SKM-1 (cell line): ENCODE measurements around the gene NTSR1.
A peak's percentile ranks its signal among the peaks of the same experiment; 100 is the strongest.

Source experiments
- DNase-seq: peaks from one replicate; lab custom pipeline; 2025; ENCODE audit not compliant: unreplicated experiment; lab: John Stamatoyannopoulos, UW

The NTSR1 gene

DNA sequence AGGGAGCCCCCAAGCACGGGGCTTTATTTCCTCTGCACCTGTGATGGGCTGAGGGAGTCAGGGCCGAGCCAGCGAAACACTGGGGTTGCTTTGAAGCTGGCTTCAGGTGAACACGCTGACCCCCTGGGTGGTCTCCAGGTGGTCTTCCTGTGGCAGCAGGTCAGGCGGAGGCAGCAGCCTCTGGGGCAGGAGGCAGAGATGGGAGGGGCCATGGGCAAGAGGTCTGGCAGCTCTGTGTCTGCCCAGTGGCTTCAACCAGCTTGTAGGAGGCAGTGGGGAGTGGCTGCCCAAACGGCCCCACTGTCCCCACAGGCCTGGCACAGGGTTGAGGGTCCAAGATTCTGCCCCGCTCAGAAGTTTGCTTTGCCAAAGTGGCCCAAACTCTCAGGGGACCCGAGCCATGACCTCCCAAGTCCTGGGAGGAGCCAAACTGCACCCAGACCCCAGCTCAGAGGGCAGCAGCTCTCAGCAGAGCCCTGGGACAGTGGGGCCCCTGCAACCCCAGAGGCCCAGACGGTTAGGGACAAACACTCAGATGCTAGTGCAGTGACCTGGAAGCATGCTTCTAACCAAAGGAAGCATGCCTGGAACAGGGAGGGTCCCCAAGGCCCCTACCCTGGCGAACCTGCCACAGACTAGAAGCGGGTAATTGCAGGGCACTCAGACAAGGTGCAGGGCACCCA lies 15.3 kb downstream of the NTSR1 start:
- no peak for DNase-seq

DNA sequence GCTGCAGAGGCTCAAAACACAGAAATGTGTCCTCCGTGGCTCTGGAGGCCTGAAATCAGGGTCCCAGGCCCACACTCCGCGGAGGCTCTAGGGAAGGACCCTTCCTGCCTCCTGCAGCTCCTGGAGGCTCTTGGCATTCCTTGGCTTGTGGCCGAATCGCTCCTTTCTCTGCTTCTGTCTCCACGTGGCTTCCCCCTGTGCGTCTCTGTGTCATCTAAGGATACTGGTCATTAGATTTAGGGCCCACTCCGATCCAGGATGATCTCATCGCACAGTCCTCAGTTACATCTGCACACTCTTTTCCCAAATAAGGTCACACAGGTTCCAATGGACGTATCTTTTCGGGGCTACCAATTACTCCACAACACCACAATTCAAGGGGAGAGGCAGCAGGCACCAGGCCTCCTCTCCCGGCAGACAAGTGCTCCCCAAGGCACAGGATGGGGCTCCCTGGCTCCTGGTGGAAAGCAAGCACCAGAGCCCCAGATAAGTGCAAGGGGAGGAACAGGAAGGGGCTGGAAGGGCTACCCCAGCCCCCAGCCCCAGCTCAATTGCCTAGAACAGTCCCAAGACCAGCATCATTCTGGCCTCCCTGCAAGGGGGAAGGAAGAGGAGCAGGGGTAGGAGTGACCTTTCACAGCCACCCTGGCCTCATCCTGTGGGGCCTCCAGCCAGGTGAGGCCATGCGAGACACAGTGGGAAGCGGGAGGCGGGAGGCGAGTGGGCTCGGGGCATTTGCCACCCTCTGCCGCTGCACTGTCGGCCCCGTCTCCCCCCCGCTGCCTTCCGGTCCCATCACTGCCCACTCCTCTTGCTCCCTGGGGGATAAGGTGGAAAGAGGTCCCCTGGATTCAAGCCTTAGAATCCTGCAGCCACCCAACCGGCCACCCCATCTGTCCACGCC lies 16.3 kb downstream of the NTSR1 start:
- DNase-seq: no peak

DNA sequence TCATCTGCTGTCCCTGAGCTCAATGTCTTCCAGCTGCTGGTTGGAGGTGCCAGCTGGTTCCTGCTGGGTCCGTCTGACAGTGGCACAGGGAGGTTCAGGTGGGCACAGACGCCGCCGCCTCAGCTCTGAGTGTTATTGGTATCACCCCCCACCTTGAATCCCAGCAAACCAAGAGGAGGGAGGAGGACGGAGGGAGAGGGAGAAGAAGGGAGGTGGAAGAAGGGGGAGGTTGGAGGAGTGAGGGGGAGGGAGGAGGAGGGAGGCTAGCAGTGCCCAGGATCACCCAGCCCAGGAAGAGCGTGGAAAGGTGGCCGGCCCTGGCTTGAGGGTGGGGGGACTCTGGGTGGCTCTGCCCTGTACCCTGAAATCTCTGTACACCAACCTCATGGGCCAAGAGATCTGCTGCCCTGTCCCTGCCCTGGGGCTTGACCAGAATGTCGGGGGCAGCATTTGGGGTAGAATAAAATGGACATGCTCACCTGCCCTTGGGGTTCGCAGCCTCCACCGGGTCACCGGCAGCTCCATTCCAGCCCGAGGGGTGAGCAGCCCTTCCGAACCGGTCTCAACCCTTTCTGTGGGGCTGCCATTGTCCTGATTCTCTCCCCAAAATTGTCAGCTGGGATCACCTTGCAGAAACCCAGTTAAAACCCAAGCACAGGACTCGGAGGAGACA lies 17.1 kb downstream of the NTSR1 start:
- no peak for DNase-seq

DNA sequence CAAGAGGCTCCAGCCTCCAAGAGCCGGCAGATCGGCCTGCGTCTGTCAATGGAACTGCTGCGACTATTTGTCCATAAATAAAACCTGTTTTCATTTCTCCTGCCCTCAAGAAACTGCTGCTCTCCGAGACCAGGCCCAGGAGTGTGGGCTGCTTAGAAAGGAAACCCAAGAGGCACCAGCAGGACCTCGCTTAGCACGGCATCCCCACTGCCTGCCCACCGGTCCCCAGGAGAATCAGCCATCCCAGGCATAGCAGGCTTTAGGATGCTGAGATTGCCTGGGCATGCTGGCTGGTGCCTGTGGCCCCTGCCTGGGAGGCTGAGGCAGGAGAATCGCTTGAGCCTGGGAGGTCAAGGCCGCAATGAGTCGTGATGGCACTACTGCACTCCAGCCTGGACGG lies 17.6 kb downstream of the NTSR1 start:
- no peak for DNase-seq

DNA sequence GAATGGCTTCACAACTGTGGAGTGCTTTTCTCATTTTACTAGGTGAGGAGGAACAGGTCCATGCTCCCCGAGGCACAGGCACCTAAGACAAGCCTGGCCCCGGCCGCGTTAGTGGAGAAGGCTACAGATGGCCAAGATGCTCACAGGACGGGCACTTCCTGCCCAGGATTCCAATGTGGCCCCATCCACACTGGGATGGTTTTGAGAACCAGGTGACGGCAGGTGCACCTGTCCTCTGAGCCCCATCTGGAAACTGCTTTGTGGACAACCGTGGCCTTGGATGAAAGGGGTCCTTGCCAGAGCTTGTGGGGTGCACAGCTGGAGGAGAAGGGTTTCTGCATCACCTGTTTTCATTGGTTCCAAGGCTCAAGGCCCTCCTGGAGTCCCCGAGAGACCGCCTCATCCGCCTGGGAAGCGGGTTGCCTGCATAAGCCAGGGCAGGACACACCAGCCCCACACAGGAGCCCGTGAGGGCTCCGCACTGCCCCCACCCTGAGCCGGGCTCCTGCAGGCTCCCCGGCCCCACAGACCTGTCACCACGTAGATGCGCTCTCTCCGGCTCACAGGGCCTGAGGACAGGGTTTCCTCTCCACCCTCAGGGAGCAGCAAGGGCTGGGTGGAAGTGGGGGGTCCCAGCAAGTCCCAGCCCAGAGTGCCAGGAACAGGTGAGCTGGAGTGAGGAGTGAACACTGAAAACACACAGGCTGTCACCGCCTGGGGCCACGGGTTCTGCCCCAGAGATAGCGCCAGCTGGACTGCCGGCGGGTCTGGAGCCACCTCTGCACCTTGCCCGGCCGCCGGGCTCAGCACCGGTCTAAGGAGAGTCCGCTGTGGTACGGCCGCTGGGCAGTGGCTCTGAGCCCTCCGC lies 18.3 kb downstream of the NTSR1 start:
- DNase-seq: no peak

DNA sequence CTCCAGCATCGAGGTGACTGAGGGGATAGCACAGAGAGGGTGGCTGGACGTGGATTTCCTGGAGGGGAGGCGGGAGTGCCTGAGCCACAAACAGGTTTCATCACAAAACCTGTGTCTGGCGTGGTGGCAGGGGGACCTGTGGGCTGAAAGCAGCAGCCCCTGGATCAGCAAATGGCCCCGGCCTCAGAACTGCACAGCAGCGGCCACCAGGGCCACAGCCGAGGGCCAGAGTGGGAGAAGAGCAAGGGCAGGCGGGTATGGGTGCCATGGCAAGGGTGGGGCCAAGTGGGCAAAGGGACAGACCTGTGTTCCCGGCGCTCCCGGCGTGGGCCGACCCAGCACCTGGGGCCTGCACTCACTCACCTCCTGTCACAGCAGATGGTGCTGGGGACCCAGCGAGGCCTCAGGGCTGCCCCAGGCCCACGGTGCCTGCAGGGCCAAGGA lies 19.0 kb downstream of the NTSR1 start:
- DNase-seq: no peak

DNA sequence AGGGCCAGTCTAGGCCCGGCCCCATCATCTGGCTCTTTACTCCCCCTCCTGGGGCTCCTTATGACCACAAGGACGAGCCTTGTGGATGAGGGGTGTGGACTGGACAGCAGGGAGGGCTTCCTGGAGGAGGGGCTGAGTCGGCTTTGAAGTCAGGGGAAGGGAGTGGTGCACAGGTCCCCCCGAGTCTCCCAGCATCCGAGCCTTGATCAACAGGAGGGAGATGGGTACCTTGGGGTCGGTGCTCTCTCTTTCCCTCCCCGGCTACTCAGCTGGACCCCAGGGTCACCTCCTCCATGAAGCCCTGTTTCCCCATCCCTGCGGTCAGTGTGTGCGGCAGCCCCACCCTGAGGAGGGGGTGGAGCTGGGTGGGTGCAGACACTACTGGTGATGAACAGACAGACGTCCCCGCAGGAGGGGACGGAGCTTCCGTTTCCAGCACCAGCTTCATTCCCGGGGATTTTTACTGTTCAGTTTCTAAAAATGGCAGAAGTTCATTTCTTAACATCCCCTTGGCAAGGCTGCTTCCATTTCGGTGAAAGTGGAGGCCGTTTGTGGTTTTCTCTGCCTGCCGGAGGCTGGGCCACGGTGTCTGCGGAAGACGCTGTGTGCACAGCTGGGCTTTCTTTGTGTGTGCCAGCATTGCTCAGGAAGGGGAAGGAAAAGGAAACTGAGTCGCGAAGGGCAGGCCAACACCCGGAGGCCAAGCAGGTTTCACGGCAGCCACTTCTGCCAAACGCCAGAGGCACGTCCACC lies 19.6 kb downstream of the NTSR1 start:
- DNase-seq: peak; percentile 84

DNA sequence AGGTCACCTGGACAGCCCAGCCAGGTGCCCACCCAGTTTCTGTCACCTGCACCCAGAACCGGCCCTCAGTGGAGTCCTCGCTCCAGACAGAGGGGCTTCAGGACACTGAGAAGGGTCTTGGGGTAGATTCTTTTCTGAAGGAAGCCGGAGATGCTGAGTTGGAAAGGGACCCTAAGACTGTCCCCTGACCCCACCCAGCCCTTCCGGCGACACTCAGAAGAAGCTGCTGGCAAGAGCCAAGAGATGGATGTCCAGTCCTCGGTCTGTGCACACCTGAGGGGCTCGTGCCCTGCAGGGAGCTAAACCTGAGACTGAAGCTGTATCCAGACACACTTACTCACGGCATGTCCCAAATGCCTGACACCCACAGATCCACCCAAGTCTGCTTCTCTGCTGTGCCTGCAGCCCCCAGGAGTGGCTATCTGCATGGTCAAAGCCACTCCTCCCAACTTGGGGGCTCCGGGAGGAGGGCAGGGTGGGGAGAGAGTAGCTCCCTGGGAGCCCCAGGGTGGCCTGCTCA lies 20.2 kb downstream of the NTSR1 start:
- DNase-seq: no peak

DNA sequence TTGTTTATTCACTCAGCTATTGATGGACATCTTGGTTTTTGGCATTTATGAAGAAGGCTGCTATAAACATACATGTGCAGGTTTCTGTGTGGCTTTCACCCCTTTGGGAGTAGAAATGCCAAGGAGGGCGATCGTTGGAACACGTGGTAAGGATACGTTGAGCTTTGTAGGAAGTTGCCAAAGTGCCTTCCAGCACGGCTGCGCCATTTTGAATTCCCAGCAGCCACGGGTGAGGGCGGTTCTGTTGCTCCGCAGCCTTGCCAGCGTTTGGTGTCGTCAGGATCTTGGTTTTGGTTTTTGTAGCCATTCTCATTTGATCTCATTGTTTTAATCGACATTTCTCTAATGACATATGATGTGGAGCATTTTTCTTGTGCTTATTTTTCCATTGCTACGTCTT lies 21.8 kb downstream of the NTSR1 start:
- DNase-seq: no peak

DNA sequence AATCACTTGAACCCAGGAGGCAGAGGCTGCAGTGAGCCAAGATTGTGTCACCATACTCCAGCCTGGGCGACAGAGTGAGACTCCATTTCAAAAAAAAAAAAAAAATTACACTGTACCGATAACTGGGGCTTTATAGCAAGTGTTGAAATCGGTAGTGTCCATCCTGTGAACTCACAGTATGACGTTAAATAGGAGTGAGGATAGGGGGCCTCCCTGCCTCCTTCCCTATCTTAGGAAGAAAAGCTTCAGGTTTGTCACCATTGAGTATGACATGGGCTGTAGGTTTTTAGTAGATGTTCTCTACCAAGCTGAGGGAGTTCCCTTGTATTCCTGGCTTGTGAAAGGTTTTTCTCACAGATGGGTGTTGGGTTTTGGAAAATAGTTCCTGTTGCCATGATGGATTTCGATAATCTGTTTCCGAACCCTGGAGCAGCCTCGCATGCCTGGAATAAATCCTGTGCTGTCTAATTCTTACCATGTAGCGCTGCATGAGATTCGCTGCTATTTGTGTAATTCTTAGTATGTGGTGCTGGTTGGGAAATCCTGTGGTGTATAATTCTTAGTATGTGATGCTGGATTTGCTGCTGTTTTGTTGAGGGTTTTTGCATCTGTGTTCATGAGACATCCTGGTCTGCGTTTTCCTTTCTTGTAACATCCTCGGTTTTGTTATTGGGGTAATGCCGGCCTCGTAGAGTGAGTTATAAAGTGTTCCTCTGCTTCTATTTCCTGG lies 23.6 kb downstream of the NTSR1 start:
- DNase-seq: no peak

DNA sequence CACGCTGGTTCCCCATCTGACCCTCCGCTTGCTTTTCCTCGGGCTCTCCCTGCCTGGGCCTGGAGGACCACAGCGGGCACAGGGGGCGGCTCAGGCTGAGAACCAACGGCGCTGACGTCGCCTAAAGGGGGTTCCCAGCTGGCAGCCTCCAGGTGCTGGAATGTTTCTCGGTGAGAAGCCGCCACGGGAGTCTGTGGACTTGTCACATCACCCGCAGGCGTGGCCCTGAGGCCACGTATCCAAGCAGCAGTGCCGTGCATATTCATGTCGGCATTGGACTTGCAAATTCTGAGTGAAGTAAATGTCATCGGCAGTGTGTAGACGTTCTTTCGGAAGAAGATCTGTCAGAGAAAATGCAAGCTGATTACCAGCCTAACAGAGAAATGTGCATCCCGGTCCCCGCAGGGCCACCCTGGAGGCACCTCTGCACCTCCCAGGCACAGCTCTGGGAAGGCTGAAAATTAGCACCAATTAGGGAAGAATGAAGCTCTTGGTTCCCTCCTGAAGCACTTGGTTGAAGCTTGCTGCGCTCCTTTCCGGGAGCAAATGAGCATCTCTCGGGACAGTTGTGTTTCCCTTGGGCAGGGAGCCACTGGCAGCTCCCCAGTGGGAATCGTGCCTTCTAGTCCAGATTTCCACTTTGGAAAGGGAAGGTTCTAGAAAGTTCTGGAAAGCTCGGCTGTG lies 24.3 kb downstream of the NTSR1 start:
- DNase-seq: no peak

DNA sequence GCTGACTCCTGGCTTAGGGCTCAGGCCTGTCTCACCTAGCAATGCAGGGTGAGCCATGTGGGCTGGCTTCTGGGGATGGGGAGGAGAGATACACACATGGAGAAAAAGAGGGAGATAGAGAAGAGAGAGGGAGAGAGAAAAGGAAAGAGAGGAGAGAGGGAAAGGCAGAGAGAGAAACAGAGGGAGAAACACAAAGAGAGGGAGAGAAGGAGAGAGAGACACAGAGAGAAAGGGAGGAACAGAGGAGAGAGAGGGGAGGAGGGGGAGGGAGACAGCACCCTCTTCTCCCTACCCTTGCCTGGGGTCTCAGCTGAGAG lies 24.8 kb downstream of the NTSR1 start:
- DNase-seq: no peak

DNA sequence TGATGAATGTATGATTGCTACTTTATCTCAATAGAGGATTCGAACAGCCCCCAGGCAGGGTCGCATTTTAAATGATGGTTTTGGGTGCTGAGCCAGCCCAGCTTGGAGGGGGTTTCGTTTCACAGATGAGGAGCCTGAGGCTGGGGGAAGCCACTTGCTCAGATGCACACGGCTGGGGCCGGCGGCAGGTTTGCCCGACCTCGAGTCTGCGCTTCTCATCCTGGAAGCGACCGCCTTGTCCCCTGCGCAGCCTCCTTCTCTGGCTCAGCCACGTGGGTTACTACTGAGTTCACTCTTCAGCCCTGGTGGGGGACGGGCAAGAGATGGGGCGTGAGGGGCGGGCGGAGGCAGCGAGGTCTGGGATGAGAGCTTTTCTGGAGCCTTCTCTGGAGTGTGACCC lies 25.3 kb downstream of the NTSR1 start:
- no peak for DNase-seq

DNA sequence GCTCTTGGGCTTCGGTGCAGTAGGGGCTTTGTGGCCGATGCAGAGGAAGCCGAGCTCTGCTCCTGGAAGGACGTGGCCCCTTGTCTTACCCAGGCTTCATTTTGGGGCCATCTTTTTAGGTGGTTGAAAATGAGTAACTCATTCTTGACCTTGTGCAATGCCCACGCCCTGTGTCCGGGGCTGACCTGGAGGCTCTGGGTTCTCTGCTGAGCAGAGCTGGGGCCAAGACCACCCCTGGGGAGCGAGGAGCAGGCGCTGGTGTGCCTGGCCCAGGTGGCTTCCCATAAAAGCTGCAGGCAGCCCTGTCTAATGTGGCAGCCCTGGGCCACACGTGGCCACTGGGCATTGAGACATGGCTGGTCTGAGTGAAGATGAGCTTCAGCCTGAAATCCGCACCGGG lies 25.7 kb downstream of the NTSR1 start:
- DNase-seq: no peak

DNA sequence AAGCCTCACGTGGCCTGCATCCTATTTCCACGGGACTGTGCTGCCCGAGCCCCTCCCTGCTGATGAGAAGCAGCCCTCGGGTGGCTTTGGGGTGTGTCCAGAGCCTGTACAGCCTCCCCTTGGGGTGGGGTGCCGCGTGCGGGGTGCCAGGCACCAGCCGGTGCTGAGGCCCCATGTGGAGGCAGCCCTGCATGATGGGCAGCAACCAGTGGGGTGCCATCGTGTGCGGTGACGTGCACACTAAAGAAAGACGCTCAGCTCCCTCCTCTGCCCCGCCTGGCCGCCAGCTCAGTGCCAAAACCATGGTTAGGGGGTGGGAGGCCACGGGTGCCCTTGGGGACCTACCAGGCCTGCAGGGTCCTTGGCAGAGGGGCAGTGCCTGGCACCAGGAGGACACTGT lies 26.2 kb downstream of the NTSR1 start:
- no peak for DNase-seq

DNA sequence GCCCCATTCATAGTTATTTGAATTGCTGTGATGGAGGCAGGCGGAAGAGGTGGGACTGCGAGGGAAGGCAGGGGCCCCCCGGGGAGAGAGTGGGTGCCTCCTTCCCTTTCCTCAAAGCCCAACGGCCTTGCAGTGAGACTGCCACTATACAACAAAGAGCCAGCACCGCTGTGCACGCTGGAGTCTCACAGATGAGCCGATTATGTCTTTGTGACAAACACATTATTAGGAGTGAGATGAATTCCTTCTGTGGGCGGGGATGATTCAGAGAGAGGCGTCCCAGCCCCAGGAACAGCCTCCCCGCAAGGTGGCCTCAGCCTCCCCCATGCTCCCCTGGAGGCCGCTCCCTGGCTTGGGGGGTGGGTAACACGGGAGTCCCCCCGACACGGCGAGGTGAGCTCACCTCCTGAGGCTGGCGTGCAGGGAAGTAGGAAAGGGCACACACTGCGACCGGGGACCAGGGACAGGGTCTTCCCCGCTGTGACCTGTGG lies 26.7 kb downstream of the NTSR1 start:
- no peak for DNase-seq

DNA sequence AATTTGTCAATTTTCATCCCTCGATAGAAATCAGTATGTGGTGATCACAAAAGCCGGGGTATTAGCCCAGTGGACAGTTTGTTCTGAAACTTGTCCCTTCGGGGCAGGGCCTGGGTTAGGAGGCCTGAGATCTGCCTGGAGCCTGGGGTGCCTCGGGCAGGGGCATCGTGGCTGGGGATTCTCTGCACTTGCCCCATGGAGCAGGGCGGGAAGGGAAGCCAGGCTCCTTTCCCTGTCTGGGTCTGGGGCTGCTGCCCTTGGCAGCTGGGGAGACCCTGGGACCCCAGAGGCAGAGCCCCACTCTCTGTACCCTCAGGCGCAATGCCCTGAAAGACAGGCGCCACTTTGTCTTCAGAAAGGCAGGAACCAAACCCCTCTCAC lies 27.4 kb downstream of the NTSR1 start:
- no peak for DNase-seq

DNA sequence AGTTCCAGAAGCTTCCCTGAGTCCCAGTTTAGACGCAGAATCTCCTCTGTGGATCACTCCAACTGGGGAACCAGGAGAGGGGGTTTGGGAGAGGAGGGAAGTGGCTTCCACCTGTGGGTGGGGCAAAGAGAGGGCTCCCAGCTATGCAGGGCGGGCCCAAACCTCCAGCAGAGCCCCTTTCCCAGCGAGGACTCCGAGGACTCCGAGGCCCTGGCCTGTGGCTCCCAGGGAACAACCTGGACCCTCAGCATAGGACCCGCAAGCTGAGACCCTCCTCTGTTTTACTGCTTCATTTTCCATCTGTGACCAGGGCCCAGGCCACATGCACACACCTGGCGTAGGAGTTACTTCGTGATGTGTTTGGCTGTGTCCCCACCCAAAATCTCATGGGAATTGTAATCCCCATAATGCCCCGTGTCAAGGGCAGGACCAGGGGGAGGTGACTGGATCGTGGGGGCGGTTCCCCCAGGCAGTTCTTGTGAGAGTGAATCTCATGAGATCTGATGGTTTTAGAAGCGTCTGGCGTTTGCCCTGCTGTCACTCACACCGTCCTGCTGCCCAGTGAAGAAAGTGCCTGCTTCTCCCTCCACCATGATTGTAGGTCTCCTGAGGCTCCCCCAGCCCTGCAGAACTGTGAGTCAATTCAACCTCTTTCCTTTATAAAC lies 27.9 kb downstream of the NTSR1 start:
- no peak for DNase-seq
